Gastroesophageal sphincter (tissue), 4 donors: Measurements from ENCODE around the gene ATRX. TPM values are rescaled to one million over a fixed set of nuclear protein-coding genes. Genes with fewer than 3 reads are reported as not detected.
"Not testable (repeated sequence)": the region's sequence is repeated elsewhere in the genome, so short reads cannot be mapped to it uniquely, and the experiment has no call there.

Experiments
- ATAC-seq: fragments of 150-250 bp; one replicate; pipeline ENCODE4 v1.9.1; 2016; ENCODE audit warnings: mild to moderate bottlenecking, moderate library complexity
- H3K27ac ChIP-seq, 4 donors: fragments of 200-600 bp; sonication (generic) in 3 of 4; 1 replicate in 3 of 4; 2 replicates in 1 of 4; pipeline ENCODE4 v1.5.1; 2016 to 2019
- H3K27me3 ChIP-seq: fragments of 200-600 bp; sonication (generic); one replicate; pipeline ENCODE4 v1.5.1; 2019
- H3K36me3 ChIP-seq, 2 donors: fragments of 200-600 bp; sonication (generic); one replicate each; pipeline ENCODE4 v1.5.1; 2019; ENCODE audit warnings: control low read depth in 1 of 2
- H3K4me1 ChIP-seq, 3 donors: fragments of 200-600 bp; sonication (generic); 1 replicate in 2 of 3; 2 replicates in 1 of 3; pipeline ENCODE4 v1.5.1; 2016 to 2019; ENCODE audit warnings: control low read depth in 2 of 3
- H3K4me3 ChIP-seq, 2 donors: fragments of 200-600 bp; sonication (generic); one replicate each; pipeline ENCODE4 v1.5.1; 2019; ENCODE audit warnings: mild to moderate bottlenecking in 1 of 2, moderate library complexity in 1 of 2
- H3K9me3 ChIP-seq, 3 donors: fragments of 200-600 bp; sonication (generic); one replicate each; pipeline ENCODE4 v1.5.1; 2017 to 2019; ENCODE audit warnings: control low read depth in 2 of 3
- EP300 ChIP-seq: sonication (generic); formaldehyde crosslinking; IDR thresholded peaks from one replicate; pipeline ENCODE4 v1.6.1; 2017; ENCODE audit warnings: antibody characterized with exemption, mild to moderate bottlenecking
- POLR2A ChIP-seq, 2 donors: fragments of 450-650 bp; IDR thresholded peaks; one replicate each; pipeline ENCODE4 v1.6.1; 2017; ENCODE audit warnings: antibody characterized with exemption in 2 of 2, mild to moderate bottlenecking in 2 of 2, moderate library complexity in 1 of 2
- POLR2AphosphoS5 ChIP-seq: sonication (generic); formaldehyde crosslinking; IDR thresholded peaks from one replicate; pipeline ENCODE4 v1.6.1; 2017; ENCODE audit warnings: antibody characterized with exemption
- WGBS, 2 donors: methylation state at CpG; one replicate each; pipeline ENCODE4 v1.1.5; 2018; ENCODE audit warnings: low coverage in 1 of 2; 5-methylcytosine and 5-hydroxymethylcytosine counted together
- total RNA-seq, 4 donors: library from RNA; depleted of rRNA; stranded (reverse); fragments of >200 nt; gene quantifications; one replicate each; pipeline ENCODE4 v1.1.0, GENCODE V29; 2016
- TF ChIP-seq, protein P1 (sequence below), 4 experiments: fragments of 200-600 bp in 2 of 4; fragments of 450-650 bp in 2 of 4; sonication (generic) in 1 of 4; IDR thresholded peaks; one replicate each; pipeline ENCODE4 v1.5.1; 2017 to 2019; ENCODE audit warnings: antibody characterized with exemption in 4 of 4, mild to moderate bottlenecking in 2 of 4, moderate library complexity in 2 of 4

Gene ATRX
- total RNA-seq, 4 donors from 2014 or later = 93.4 to 140 (median 117) TPM

DNA sequence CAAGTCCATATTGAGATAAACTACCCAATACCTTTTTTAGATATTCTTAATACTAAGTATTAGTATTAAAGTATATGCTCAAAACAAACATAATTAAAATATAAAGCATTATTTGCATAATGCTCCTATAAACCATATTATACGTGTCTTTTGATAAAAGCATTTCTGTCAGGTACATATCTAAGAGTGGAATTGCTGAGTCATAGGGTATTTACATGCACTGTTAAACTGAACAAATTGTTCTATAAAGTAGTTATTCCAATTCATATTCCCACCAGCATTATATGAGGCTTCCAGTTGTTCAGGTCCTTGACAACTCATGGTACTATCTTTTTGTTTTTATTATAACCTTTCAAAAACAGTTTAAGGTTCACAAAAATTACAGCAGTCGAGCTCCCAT lies 224.6 kb downstream of the ATRX start:
- ATAC-seq = no peak
- Histone ChIP-seq H3K27me3 (no peaks in the 10 kb centered on the region), H3K27ac (no peak overlapping the region), H3K4me3 (no peak overlapping the region), H3K9me3 (no peaks in the 10 kb centered on the region), H3K36me3 (peaks cover 0 to 16% of the 10 kb centered on the region in 2 donors), H3K4me1 (no peaks in the 10 kb centered on the region)
- TF ChIP-seq POLR2A (IDR thresholded peaks at IDR 0.05) (no peak), POLR2AphosphoS5 (no peak), EP300 (no peak)
- TF ChIP-seq, protein P1, sequence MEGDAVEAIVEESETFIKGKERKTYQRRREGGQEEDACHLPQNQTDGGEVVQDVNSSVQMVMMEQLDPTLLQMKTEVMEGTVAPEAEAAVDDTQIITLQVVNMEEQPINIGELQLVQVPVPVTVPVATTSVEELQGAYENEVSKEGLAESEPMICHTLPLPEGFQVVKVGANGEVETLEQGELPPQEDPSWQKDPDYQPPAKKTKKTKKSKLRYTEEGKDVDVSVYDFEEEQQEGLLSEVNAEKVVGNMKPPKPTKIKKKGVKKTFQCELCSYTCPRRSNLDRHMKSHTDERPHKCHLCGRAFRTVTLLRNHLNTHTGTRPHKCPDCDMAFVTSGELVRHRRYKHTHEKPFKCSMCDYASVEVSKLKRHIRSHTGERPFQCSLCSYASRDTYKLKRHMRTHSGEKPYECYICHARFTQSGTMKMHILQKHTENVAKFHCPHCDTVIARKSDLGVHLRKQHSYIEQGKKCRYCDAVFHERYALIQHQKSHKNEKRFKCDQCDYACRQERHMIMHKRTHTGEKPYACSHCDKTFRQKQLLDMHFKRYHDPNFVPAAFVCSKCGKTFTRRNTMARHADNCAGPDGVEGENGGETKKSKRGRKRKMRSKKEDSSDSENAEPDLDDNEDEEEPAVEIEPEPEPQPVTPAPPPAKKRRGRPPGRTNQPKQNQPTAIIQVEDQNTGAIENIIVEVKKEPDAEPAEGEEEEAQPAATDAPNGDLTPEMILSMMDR (IDR thresholded peaks at IDR 0.05) = no peak
- 67 to 76% methylated on average over 2 of the region's 2 CpGs for whole genome bisulfite sequencing, 2 donors

DNA sequence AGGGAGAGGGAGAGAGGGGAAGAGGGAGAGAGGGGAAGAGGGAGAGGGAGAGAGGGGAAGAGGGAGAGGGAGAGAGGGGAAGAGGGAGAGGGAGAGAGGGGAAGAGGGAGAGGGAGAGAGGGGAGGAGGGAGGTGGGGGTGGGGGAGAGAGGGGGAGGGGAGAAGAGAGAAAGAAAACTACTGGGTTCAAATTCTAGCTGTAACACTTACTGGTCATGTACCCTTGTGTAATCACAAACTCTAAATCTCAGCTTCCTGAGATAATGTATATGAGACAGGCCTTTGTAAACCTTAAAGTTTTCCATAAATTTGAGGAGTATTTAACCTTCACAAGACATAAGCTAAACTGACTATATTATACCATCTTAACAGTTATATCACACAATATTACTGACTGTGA lies 229.7 kb downstream of the ATRX start:
- Histone ChIP-seq H3K27ac (no peak overlapping the region), H3K36me3 (peaks cover 0 to 11% of the 10 kb centered on the region in 2 donors), H3K4me1 (no peaks in the 10 kb centered on the region), H3K27me3 (no peaks in the 10 kb centered on the region), H3K9me3 (no peaks in the 10 kb centered on the region), H3K4me3 (no peak overlapping the region)
- TF ChIP-seq, protein P1 (IDR thresholded peaks at IDR 0.05) = no peak
- TF ChIP-seq EP300 = no peak
- TF ChIP-seq POLR2A (IDR thresholded peaks at IDR 0.05) = no peak
- ATAC-seq = no peak

GRCh38 chrX:77548751-77549150 lies 237.3 kb downstream of the ATRX start:
- 55 to 72% methylated on average over 1 to 2 of the region's 2 CpGs for WGBS, 2 donors
- Histone ChIP-seq H3K36me3 (no peaks in the 10 kb centered on the region), H3K4me1 (no peaks in the 10 kb centered on the region), H3K4me3 (no peak overlapping the region), H3K27me3 (no peaks in the 10 kb centered on the region), H3K9me3 (no peaks in the 10 kb centered on the region), H3K27ac (no peak overlapping the region)
- ATAC-seq = no peak
- no peak for TF ChIP-seq POLR2A (IDR thresholded peaks at IDR 0.05)
- TF ChIP-seq EP300 = no peak
- no peak for TF ChIP-seq POLR2AphosphoS5
- TF ChIP-seq, protein P1 (IDR thresholded peaks at IDR 0.05) = no peak

DNA sequence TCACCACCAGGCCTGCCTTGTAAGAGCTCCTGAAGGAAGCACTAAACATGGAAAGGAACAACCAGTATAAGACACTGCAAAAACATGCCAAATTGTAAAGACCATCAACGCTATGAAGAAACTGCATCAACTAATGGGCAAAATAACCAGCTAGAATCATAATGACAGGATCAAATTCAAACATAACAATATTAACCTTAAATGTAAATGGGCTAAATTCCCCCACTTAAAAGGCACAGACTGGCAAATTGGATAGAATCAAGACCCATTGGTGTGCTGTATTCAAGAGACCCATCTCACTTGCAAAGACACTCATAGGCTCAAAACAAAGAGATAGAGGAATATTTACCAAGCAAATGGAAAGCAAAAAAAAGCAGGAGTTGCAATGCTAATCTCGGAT lies 246.2 kb downstream of the ATRX start:
- not testable (repeated sequence) for ATAC-seq
- WGBS, 2 donors = 100% methylated on average over 1 of the region's 2 CpGs

GRCh38 chrX:77531261-77531660 lies 254.8 kb downstream of the ATRX start:
- ATAC-seq, H3K4me3 ChIP-seq, H3K36me3 ChIP-seq, H3K27ac ChIP-seq, H3K27me3 ChIP-seq, H3K4me1 ChIP-seq: not testable (repeated sequence)
- WGBS, 2 donors = 73% methylated on average over 1 of the region's 2 CpGs; no CpG with 5 or more reads in 1 of the 2 donors
- peaks cover 0 to 11% (median 0%) of the 10 kb centered on the region in 3 donors for H3K9me3 ChIP-seq

More for the DNA sequence above, 246.2 kb downstream of the ATRX start:
- not testable (repeated sequence) for H3K9me3 ChIP-seq, H3K4me3 ChIP-seq, H3K27ac ChIP-seq, H3K4me1 ChIP-seq, H3K36me3 ChIP-seq, H3K27me3 ChIP-seq

DNA sequence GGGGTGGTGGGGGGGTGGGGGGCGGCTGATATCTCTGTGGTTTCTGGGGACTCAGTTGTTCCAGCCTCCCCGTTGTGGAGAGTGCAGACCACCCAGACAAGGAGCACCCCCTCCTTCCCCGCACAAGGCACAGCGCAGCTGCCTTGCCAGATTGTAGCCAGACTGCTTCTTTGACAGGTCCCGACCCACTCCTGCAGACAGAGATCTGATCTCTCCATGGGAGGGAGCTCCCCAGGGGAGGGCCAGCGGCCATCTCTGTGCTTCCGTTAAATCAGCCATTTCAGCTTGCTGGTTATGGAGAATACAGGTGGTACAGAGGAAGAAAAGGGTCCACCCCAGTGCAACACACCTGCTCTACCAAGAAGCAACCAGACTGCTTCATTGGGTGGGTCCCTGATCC lies 258.0 kb downstream of the ATRX start:
- no peaks in the 10 kb centered on the region for H3K4me1 ChIP-seq
- H3K36me3 ChIP-seq = no peaks in the 10 kb centered on the region
- peak; percentile 13 for ATAC-seq
- H3K27ac ChIP-seq = no peak overlapping the region
- TF ChIP-seq POLR2A (IDR thresholded peaks at IDR 0.05) (no peak), EP300 (no peak), POLR2AphosphoS5 (no peak)
- TF ChIP-seq, protein P1 (IDR thresholded peaks at IDR 0.05) = no peak
- peaks cover 0 to 11% (median 0%) of the 10 kb centered on the region in 3 donors for H3K9me3 ChIP-seq
- H3K27me3 ChIP-seq = no peaks in the 10 kb centered on the region
- no peak overlapping the region for H3K4me3 ChIP-seq
- WGBS, 2 donors = 82% methylated on average over 3 of the region's 7 CpGs; no CpG with 5 or more reads in 1 of the 2 donors
